8988T (cell line): Measurements from ENCODE around the gene SLC24A3.

Experiments used
- DNase-seq: peaks from one replicate; pipeline ENCODE4 v3.0.0; 2011

SLC24A3 gene

GRCh38 chr20:19511931-19512330, 299.5 kb downstream of the SLC24A3 start:
- DNase-seq: no peak

GRCh38 chr20:19512886-19513677, 300.6 kb downstream of the SLC24A3 start:
- no peak for DNase-seq

- DNase-seq: no peak
These were observed 302.6 kb downstream of the SLC24A3 start for GRCh38 chr20:19515074-19515473.

- DNase-seq: no peak
These were observed 307.0 kb downstream of the SLC24A3 start for GRCh38 chr20:19519466-19519865.

GRCh38 chr20:19520261-19520660, 307.8 kb downstream of the SLC24A3 start:
- no peak for DNase-seq

GRCh38 chr20:19522071-19522801, 309.8 kb downstream of the SLC24A3 start:
- DNase-seq: no peak

GRCh38 chr20:19522836-19523590, 310.6 kb downstream of the SLC24A3 start:
- DNase-seq: no peak

GRCh38 chr20:19524691-19525090, 312.2 kb downstream of the SLC24A3 start:
- DNase-seq: no peak

- DNase-seq: no peak
These were observed 315.1 kb downstream of the SLC24A3 start for GRCh38 chr20:19527509-19527908.

GRCh38 chr20:19528286-19529030, 316.0 kb downstream of the SLC24A3 start:
- no peak for DNase-seq

GRCh38 chr20:19530006-19530405, 317.6 kb downstream of the SLC24A3 start:
- DNase-seq: no peak

GRCh38 chr20:19531446-19531845, 319.0 kb downstream of the SLC24A3 start:
- no peak for DNase-seq

- no peak for DNase-seq
These were observed 326.1 kb downstream of the SLC24A3 start for GRCh38 chr20:19538556-19538955.

- no peak for DNase-seq
These were observed 326.7 kb downstream of the SLC24A3 start for GRCh38 chr20:19539191-19539590.

- DNase-seq: no peak
These were observed 327.9 kb downstream of the SLC24A3 start for GRCh38 chr20:19540392-19540791.

- no peak for DNase-seq
These were observed 330.7 kb downstream of the SLC24A3 start for GRCh38 chr20:19543101-19543500.

- DNase-seq: no peak
These were observed 332.2 kb downstream of the SLC24A3 start for GRCh38 chr20:19544684-19545083.

GRCh38 chr20:19546648-19547047, 334.2 kb downstream of the SLC24A3 start:
- DNase-seq: no peak

GRCh38 chr20:19547547-19547946, 335.1 kb downstream of the SLC24A3 start:
- no peak for DNase-seq

- no peak for DNase-seq
These were observed 337.5 kb downstream of the SLC24A3 start for GRCh38 chr20:19549896-19550295.

GRCh38 chr20:19552221-19553180, 340.1 kb downstream of the SLC24A3 start:
- DNase-seq: no peak

GRCh38 chr20:19554666-19555065, 342.2 kb downstream of the SLC24A3 start:
- no peak for DNase-seq
